ENCODE results near the gene TCP1. TPM values are rescaled to one million over a fixed set of nuclear protein-coding genes. Genes with fewer than 3 reads are reported as not detected.

Gene TCP1
- total and polyA plus RNA-seq, 2 donors (not counting 3 experiments of a cell fraction or from before 2014, with no cell fraction given): 168 to 302 TPM

- peaks cover 16% of the 10 kb centered on the region for H3K79me2 ChIP-seq (ENCODE audit: control insufficient read depth, insufficient read depth, low read length)
- H2AFZ ChIP-seq (ENCODE audit: low read depth, low read length): peak overlapping the region; percentile 82
- H3K27me3 ChIP-seq (ENCODE audit: control insufficient read depth in 2 of 2, insufficient read depth in 2 of 2, low read length in 2 of 2): no peaks in the 10 kb centered on the region
- intact Hi-C loops (cut with micrococcal nuclease) (loop anchor here (1.0 kb wide), 3 partner anchors 27 to 71 kb away; partner anchors contain the start of genes TCP1 and WTAP), dilution Hi-C loops (cut with MboI; ENCODE audit: extremely low pct_ligation_motif_present, low sequenced_read_pairs) (no loop called here)
- DNase-seq (ENCODE audit: low read depth, low spot score) (no peak), FAIRE-seq (no peak)
- TF ChIP-seq POLR2A (IDR thresholded peaks at IDR 0.05; ENCODE audit: low read depth, low read length) (no peak), GATA2 (IDR thresholded peaks at IDR 0.05; ENCODE audit: insufficient read depth, insufficient read length, low read depth, low read length) (no peak), MYC (IDR thresholded peaks at IDR 0.05; ENCODE audit: low read depth, low read length) (no peak), MAX (IDR thresholded peaks at IDR 0.05; ENCODE audit: insufficient read depth, insufficient read length) (no peak), EZH2 (IDR thresholded peaks at IDR 0.05; ENCODE audit: borderline replicate concordance, low read depth, low read length, severe bottlenecking) (no peak), FOS (IDR thresholded peaks at IDR 0.05; ENCODE audit: borderline replicate concordance, insufficient read depth, low read length) (no peak), POLR2AphosphoS5 (IDR thresholded peaks at IDR 0.05; ENCODE audit: insufficient read depth, low read depth, low read length) (no peak), JUN (IDR thresholded peaks at IDR 0.05; ENCODE audit: borderline replicate concordance, insufficient read depth, insufficient read length, low read depth) (no peak), CTCF (IDR thresholded peaks at IDR 0.05; ENCODE audit: extremely low read depth in 1 of 2, insufficient read depth in 1 of 2, low read depth in 1 of 2, low read length in 2 of 2) (no peak)
- peaks cover 12% of the 10 kb centered on the region in 2 experiments for H3K36me3 ChIP-seq (ENCODE audit: control insufficient read depth in 2 of 2, extremely low read depth in 1 of 2, insufficient read depth in 2 of 2, low read length in 2 of 2)
- H3K9ac ChIP-seq (replicated peaks; ENCODE audit: extremely low read depth, insufficient read depth, low read length): peak overlapping the region; percentile 83
- TSS peak; percentile 45 for BruUV-seq (replicated peaks)
- H4K20me1 ChIP-seq (replicated peaks; ENCODE audit: control insufficient read depth, extremely low read depth, insufficient read depth, low read length): no peaks in the 10 kb centered on the region
- ChIA-PET POLR2A (interaction anchor here (0.7 kb wide), 1 partner anchor 26 kb away, joined by 7 read pairs; no protein-coding TSS in a partner anchor), CTCF (interaction anchor here (0.7 kb wide), 1 partner anchor 10 kb away, joined by 3 read pairs; no protein-coding TSS in a partner anchor)
- no peaks in the 10 kb centered on the region for H3K9me1 ChIP-seq (replicated peaks; ENCODE audit: control insufficient read depth, extremely low read depth, insufficient read depth, low read length)
- peak overlapping the region; percentile 70 for H3K4me2 ChIP-seq (ENCODE audit: insufficient read depth, low read length)
- H3K4me1 ChIP-seq (ENCODE audit: control insufficient read depth, extremely low read depth, insufficient read depth, low read length): peaks cover 20% of the 10 kb centered on the region
- peak overlapping the region; percentile 85 for H3K27ac ChIP-seq (ENCODE audit: insufficient read depth, low read depth, low read length)
- peak overlapping the region; percentile 71 to 97 (median 92) for H3K4me3 ChIP-seq (replicated peaks in 1 of 3; ENCODE audit: insufficient read depth in 1 of 3, low read depth in 1 of 3, low read length in 3 of 3)
- no peaks in the 10 kb centered on the region for H3K9me3 ChIP-seq (replicated peaks; ENCODE audit: control insufficient read depth, insufficient read depth, low read length)
Observed at GRCh38 chr6:159762681-159763293, 26.6 kb downstream of the TCP1 start.
